HG03521 (cell line): Measurements from ENCODE around the gene PTPN22.
"Not testable (repeated sequence)": the region's sequence is repeated elsewhere in the genome, so short reads cannot be mapped to it uniquely, and the experiment has no call there.

Source experiments
- ATAC-seq: cut with Tn5 transposase; IDR thresholded peaks from one replicate; pipeline ENCODE4 v1.9.1; 2021; ENCODE audit warnings: mild to moderate bottlenecking, moderate library complexity; ENCODE audit not compliant: unreplicated experiment

The PTPN22 gene

DNA sequence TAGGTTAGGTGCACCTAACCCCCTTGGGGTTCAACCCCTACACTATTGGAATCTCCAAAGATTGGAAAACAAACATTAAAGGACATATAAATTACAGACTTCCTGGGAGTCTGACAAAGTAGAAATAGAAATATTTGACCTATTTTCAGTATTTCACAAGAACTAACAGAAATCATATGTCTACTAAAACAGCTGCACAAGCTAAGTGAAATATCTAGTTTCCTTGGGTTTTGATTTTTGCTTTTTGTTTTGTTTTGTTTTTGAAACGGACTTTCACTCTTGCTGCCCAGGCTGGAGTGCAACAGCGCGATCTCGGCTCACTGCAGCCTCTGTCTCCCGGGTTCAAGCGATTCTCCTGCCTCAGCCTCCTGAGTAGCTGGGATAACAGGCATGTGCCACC, 18.8 kb downstream of the PTPN22 start:
- ATAC-seq, result not testable (repeated sequence)

DNA sequence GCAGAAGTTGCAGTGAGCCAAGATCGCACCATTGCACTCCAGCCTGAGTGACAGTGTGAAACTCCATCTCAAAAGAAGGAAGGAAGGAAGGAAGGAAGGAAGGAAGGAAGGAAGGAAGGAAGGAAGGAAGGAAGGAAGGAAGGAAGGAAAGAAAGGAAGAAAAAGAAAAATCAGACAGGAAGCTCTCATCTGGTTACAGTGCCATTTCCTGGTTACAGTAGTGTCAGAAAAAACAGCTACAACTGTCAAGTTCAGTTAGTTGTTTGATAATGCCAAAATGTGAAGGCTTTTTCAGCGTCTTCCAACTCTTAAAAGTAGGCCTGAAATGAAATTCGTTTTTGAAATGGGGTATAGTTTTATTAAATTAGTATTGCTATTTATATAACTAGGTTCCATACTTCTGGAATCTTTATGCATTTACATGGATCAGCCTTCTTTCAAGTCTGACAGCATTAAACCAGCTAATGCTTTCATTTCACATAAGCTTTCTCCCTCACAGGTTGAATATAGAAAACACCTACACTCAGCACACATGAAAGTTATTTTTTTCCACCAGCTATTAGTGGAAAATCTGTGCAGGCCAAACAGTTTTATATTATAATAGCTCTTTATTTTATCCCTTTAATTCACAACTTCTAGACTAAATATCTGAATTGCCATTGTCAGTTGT, 21.2 kb downstream of the PTPN22 start:
- no peak for ATAC-seq

DNA sequence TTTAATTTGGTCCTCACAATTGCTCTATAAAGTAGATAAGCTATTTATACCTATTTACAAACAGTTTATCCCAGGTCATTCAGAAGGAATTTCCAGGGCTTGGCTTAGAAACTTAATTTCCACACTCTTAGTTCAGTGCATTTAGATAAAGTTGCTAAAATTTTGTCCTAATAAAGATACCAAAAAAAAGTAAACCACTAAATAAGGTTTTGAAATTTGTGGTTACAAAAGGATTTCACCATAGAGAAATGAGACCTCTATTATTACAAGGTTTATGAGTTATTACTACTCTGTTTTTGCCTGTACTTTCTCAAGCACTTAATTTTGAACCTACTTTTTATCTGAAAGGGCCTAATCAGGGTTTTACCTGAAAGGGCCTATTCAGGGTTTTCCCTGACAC, 22.4 kb downstream of the PTPN22 start:
- ATAC-seq, result no peak

DNA sequence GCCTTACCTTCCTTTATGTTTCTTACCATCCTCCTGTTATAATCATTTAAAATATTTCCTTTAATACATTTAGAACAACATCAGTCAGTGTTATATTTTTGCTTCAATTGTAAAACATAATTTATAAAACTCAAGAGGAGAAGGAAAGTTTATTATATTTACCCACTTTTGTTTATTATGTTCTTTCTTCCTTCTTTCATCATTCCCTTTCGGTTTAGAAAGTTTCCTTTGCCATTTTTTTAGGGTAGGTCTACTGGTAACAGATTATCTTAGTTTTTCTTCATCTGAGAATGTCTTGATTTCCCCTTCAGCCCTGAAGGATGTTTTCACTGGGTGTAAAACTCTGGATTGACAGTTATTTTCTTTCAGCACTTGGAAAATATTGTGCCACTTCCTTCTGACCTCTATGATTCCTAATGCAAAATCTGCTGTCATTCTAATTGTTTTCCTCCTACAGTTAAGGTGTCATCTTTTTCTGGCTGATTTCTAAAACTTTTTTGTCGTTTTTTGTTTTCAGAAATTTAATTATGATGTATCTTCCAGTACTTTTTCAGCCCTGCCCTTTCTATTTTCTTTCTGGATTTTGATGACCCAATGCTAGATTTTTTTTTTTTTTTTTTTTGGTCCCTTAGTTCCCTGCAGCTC, 25.0 kb downstream of the PTPN22 start:
- no peak for ATAC-seq

DNA sequence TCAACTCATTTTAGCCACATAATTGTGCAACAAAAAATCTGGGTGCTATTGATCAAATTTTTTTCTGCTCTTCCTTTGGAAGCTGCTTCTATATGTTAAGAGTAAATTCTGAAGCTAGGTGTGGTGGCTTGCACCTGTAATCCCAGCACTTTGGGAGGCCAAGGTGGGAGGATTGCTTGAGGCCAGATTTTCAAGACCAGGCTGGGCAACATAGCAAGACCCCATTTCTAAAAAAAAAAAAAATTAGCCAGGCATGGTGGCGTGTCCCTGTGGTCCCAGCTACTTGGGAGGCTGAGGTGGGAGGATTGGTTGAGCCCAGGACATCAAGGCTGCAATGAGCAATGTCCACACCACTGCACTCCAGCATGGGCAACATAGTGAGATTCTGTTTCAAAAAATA, 35.0 kb downstream of the PTPN22 start:
- no peak for ATAC-seq

DNA sequence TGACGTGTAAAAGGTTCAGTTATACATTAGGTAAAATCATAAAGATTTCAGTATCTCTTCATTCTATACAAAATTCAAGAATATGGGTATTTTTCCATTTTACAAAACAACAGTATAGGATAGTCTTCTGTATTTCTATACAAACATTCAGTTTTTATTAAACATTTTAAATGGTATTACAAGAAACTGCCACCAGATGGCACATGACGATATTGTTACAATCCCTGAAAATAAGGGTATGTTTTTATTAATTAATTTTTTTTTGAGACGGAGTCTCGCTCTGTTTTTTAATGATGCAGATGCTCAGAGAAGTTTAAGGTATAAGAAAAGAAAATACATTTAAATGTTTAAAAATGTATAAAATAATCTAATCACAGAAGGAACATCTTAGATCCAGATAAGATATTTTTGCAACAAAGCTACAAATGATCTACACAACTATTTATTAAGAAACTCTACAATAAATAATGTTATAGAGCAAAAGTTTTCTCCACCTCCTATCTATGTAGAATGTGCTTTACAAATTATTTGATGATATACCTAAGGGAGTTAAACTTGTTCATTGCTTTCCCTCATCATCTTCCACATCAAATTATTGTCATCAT, 35.7 kb downstream of the PTPN22 start:
- ATAC-seq, result no peak

DNA sequence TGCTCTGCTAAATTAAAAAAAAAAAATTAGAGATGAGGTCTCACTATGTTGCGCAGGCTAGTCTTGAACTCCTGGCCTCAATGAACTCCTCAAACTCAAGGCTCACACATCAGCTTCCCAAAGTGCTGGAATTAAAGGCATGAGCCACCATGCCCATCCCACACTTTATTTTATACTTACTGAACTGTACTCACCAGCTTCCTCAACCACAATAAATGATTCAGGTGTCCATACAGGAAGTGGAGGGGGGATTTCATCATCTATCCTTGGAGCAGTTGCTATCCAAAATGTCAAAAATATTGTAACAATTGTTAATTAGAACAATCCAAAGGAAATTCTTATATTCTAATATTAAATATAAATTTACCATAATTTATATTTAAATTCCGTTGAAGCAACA, 36.8 kb downstream of the PTPN22 start:
- no peak for ATAC-seq

DNA sequence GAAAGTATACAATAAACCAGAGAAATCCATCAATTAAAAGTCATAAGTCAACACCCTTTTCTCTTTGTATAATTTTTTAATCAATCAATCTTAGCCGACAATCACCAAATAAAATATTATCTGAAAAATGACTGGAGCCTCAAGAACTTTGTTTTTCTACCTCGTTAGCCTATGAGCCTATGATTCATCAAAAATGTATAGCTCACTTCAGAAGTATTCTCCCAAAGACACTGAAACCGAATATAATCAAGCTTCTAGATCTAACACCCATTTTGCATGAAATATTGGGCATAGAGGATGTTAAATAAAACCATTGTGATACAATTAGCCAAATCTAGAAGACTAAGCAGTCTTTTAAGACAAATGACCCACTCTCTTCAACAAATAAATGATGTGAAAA, 41.5 kb downstream of the PTPN22 start:
- no peak for ATAC-seq

DNA sequence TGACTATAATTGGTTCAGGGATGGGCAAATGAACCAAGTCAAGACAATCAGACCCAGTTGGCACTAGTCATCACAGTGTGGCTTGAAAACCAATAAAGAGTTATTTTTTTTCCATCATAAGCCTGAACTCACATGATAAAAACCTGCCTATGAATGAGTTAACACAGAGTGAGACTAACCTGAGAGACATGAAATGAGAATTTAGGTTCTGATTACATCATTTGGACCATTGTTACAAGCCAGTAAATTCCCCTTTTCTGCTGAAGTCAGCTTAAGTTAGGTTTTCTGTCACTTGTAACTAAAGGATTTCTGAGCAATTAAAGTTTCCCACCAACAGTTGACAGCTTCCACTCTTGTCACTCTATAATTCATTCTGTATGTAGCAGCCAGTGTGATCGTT, 49.6 kb downstream of the PTPN22 start:
- no peak for ATAC-seq

DNA sequence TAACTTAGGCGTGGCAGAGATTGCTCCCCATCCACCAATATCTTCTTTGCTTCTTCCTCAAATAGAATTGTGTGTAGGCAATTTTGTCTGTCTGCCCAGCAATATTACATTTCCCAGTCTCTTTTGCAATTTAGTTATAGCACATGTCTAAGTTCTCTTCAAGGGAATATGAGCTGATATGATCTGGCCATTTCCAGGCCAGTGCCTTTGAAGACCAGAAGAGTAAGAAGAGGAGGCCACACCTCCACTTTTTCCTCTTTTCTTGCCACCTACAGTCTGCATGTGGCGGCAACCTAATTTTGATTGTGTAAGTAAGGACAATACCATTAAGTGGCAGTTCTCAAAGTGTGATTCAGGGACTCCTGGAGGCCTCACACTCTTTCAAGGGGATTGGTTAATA, 52.9 kb downstream of the PTPN22 start:
- ATAC-seq, result no peak

DNA sequence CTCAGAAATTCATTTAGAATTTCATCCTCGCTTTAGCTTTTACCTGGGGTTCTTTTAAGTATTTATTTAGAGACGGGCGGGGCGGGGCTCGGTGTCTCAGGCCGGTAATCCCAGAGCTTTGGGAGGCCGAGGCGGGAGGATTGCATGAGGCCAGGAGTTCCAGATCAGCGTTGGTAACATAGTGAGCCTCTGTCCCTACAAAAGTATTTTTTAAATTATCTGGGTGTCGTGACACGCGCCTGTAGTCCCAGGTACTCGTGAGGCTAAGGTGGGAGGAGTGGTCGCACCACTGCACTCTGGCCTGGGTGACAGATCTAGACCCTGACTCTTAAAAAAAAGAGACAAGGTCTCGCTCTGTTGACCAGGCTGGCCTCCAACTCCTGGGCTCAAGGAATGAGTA, 58.3 kb downstream of the PTPN22 start:
- no peak for ATAC-seq

DNA sequence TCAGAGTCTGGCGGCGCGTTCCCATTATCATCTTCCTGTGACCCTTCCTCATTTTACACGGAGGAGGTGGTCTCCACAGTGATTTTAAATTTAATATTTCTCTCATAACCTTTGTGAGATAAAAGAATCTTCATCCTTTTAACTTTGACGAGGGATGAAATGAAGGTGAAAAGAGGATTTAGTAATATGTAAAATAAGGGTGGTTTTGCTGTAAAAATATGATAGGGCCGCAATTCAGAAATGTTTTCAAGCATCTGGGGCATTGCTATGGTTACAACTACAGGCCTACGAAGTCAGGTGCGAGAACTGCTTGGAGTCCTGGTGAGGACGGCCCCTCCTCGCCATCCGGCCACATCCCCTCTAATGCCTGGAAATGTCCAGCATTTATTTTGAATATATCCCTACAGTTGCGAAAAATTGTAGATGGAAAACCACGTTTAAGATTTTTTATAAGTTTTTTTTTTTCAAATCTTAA, 58.8 kb downstream of the PTPN22 start:
- ATAC-seq, result no peak

DNA sequence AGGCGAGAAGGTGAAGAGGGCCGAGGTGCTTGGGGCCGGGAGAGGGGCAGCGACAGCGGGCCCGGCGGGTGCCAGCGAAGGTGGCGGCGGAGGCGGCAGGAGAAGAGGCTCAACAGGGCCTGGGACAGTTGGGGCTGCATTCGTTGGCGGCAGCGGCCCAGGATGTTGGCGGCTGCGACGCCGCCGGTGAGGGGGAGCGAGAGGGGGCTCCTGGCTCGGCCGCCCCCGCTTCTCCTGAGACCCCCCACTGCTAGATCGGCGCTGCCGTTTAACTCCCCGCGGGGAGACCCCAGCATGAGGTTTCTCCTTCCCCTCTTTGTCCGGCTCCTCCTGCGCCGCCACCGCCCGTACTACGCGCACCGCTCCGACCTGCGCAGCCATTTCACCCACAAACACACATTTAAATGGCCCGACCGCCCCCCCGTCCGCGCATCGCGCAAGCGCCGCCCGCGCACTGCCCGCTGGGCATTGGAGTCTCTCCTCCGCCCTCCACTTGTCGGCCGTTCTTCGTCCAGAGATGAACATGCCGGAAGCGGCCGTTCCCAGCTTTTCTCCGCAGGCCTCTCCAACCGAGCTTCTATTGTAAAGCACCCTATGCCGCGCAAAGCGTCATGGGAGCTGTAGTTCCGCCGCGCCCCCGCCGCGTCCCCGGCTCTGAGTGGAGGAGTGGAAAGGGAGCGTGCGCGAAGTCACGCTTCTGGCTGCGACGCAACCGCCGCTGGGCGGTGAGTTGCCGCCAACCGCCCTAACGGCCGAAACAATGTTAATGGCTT, 59.4 kb downstream of the PTPN22 start, which contains the start of gene RSBN1:
Gene RSBN1 (minus strand): TSS at position 589 of the 773 bp plus-strand sequence. CDS start 64 bp downstream, at position 525.
- peak; percentile 93 for ATAC-seq

DNA sequence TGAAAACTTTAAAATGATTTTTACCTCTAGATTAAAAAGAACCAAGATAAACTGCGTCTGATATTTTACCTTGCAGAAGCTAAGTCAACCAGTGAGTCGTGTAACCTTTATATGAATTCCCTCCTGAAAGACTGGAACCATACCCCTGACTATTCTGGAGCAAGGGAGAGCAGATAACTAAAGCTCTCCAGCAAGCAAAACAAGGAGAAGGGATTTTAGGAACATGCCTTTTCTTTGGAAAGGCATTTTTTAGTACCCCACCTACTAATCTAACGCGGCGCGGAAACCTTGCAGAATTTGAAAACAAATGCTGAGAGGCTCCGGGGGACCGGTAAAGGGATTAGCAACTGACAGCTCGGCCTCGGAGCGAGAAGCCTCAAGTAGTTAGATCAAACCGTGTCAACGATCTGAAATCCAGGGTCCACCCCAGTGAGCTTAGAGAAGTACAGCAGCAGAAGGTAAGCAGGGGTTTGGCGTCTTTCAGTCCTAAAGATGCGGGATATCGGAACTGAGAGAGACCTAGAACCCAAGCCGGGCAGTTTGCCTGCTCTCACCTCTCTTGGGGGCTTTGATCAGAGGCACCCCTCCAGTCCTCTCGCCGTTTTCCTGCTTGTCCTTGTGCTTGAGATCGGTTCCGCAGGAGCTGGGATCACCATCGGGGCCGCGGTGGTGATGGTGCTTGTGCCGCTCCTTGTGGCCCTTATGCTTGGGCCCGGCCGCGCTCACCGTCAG, 60.2 kb downstream of the PTPN22 start:
- no peak for ATAC-seq

DNA sequence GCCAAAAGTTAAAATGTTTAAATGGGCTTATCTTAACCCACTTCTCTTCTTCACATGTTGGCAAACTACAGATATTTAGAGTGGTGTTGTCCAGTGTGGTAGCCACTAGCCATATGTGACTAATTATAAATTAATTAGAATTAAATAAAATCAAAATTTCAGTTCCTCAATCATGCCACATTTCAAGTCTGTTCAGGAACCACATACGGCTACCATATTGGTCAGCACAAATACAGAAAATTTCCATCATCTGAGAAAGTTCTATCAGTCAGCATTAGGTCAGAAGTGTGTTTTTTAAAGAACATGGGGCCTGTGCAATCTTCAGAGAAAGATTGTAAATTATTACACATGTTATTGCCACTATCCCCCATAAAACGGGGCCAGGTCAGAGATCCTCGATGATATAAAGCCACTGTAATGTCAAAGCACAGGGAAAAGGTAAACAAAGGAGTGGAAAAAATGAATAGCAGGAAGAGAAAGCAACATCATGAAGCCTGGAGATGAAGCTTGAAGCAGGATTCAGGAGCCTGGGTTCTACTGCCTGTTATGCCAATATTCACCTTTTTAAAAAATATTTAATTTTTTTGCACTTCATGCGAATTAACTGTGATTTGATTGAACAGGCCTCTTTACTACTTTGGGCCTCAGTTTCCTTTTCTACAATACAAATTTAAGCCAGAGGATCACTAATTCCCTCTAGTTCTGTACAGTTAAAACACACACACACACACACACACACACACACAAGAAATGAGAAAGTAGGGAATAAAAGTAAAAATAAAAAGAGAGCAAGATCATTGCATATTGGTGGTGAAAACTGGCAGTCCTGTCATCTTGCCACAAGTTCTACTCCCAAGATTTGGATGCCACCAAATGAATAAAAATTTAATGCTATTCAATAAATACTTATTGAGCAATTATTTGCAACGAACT, 61.6 kb downstream of the PTPN22 start:
- no peak for ATAC-seq

DNA sequence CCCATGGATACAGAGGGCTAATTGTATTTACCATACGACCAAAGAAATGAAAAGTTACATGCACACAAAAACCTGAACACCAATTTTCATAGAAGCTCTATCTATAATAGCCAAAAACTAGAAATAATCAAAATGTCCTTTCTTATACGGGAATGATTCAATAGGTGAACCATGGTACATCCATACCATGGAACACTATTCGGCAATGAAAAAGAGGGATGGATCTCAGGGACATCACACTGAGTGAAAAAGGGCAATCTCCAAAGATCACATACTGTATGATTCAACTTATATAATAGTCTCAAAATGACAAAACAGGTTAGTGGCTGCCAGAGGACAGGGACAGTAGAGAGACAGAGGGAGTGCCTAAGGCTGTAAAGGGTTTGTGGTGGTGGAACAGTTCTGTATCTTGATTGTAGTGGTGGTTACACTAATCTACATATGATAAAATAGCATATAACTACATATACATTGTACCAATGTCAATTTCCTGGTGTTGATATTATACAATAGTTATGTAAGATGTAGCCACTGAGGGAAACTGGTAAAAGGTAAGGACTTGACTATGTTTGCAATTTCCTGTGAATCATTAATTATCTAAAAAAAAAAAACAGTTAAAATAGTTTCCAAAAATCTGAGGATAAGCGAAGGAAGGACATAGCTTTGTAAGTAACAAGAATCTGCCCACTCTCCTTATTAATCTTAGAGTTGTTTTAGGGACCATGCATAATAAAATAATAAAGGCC, 62.9 kb downstream of the PTPN22 start:
- no peak for ATAC-seq

DNA sequence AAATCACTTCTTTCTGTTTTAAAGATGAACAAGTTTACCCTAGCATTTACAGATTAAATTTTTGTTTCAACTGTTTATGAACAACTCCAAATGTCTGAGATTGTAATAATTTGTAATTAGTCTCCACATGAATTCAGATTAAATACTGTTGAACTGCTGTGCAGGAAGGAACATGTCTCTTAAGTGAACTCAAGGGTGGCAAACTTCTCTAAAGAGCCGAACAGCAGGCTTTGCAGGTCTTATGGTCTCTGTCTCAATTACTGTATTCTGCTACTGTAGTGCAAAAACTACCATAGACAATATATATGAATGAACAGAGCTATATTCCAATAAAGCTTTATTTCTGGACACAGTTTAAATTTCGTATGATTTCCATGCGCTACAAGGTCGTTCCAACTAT, 65.9 kb downstream of the PTPN22 start:
- no peak for ATAC-seq

DNA sequence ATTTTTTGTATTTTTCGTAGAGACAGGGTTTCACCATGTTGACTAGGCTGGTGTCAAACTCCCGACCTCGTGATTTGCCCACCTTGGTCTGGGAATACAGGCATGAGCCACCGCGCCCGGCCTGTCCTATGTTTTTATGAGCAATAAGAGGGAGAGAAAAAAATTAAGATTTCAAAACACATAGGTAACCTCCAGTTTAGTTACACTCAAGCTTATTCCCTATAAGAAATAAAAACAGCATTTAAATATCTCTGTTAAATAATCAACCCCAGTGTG, 66.3 kb downstream of the PTPN22 start:
- no peak for ATAC-seq
